ENCODE data around the gene DARS1. TPM values are rescaled to one million over a fixed set of nuclear protein-coding genes. Genes with fewer than 3 reads are reported as not detected.
A peak's percentile ranks its signal among the peaks of the same experiment; 100 is the strongest.

Gene DARS1
- 56.7 and 78.6 TPM in 2 replicates for total RNA-seq (2014; rRNA removed)
- percentile 85 among the genes with signal in this experiment for Bru-seq, nascent RNA
- BruChase-seq, experiment 1, labeled RNA remaining after a 6-hour chase: percentile 75 among the genes with signal in this experiment
- percentile 77 among the genes with signal in this experiment for BruChase-seq, experiment 2, labeled RNA remaining after a 2-hour chase
- long read RNA-seq, transcript DARS-201 (16 exons, 2,361 nt): major isoform, 151 of 169 reads
- long read RNA-seq, partial matches to known transcripts: 3 of 169 reads
- long read RNA-seq, other reads (novel, unspliced or antisense): 15 of 169 reads

GRCh38 chr2:135985018-135985825 is at the start of gene DARS1:
Gene DARS1, minus strand, starts transcription at chr2:135985626. Its CDS starts 158 bp downstream, at chr2:135985468.
- Histone ChIP-seq H3K79me2 (ENCODE audit: low read length) (peaks cover 44% of the 10 kb centered on the region), H3F3A (ENCODE audit: low read length, unreplicated experiment) (no peaks in the 10 kb centered on the region), H3K4me1 (ENCODE audit: insufficient read depth, low read length) (peaks cover 19% of the 10 kb centered on the region), H3K27me3 (ENCODE audit: low read length) (no peaks in the 10 kb centered on the region), H4K20me1 (ENCODE audit: low read length) (no peaks in the 10 kb centered on the region), H3K4me2 (ENCODE audit: low read length) (peak within 1 kb of the TSS; percentile 97), H3K9me3 (ENCODE audit: low read length) (no peaks in the 10 kb centered on the region), H2AFZ (ENCODE audit: low read length) (peak within 1 kb of the TSS; percentile 97), H3K9me2 (replicated peaks; ENCODE audit: low read length) (no peaks in the 10 kb centered on the region), H3K4me3 (ENCODE audit: low read length) (peak within 1 kb of the TSS; percentile 89), H3K27ac (ENCODE audit: low read length) (peak within 1 kb of the TSS; percentile 95), H3K36me3 (ENCODE audit: low read depth, low read length) (peaks cover 12% of the 10 kb centered on the region), H3K9ac (ENCODE audit: low read length) (peak within 1 kb of the TSS; percentile 100)
- DNase-seq (peak; percentile 92), ATAC-seq (peak; percentile 92)
- TF ChIP-seq EZH2phosphoT487 (IDR thresholded peaks at IDR 0.05; ENCODE audit: borderline replicate concordance, low read length) (no peak), EZH2 (IDR thresholded peaks at IDR 0.05; ENCODE audit: low read length, unreplicated experiment) (no peak)
- TF ChIP-seq, protein P1, sequence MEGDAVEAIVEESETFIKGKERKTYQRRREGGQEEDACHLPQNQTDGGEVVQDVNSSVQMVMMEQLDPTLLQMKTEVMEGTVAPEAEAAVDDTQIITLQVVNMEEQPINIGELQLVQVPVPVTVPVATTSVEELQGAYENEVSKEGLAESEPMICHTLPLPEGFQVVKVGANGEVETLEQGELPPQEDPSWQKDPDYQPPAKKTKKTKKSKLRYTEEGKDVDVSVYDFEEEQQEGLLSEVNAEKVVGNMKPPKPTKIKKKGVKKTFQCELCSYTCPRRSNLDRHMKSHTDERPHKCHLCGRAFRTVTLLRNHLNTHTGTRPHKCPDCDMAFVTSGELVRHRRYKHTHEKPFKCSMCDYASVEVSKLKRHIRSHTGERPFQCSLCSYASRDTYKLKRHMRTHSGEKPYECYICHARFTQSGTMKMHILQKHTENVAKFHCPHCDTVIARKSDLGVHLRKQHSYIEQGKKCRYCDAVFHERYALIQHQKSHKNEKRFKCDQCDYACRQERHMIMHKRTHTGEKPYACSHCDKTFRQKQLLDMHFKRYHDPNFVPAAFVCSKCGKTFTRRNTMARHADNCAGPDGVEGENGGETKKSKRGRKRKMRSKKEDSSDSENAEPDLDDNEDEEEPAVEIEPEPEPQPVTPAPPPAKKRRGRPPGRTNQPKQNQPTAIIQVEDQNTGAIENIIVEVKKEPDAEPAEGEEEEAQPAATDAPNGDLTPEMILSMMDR (conservative IDR thresholded peaks at IDR 0.05; ENCODE audit: low read depth, low read length): no peak
- CTCF ChIA-PET: no interaction called here
- intact Hi-C loops (cut with micrococcal nuclease): loop anchor here (1.0 to 5.0 kb wide), 2 partner anchors 36 to 68 kb away; no protein-coding TSS in a partner anchor
- BruUV-seq (replicated peaks): TSS peak; percentile 68
- POLR2A ChIA-PET (ENCODE audit: unreplicated experiment): interaction anchor here (0.6 kb wide), 1 partner anchor 31 kb away, joined by 3 read pairs; no protein-coding TSS in a partner anchor

- H3K4me3 ChIP-seq (ENCODE audit: low read length): no peak overlapping the region
- no peaks in the 10 kb centered on the region for H3F3A ChIP-seq (ENCODE audit: low read length, unreplicated experiment)
- intact Hi-C loops (cut with micrococcal nuclease): no loop called here
- no peaks in the 10 kb centered on the region for H4K20me1 ChIP-seq (ENCODE audit: low read length)
- no peak overlapping the region for H3K4me2 ChIP-seq (ENCODE audit: low read length)
- TF ChIP-seq, protein P1 (conservative IDR thresholded peaks at IDR 0.05; ENCODE audit: low read depth, low read length): no peak
- no peak for TF ChIP-seq EZH2phosphoT487 (IDR thresholded peaks at IDR 0.05; ENCODE audit: borderline replicate concordance, low read length)
- no peak for TF ChIP-seq EZH2 (IDR thresholded peaks at IDR 0.05; ENCODE audit: low read length, unreplicated experiment)
- no peak overlapping the region for H2AFZ ChIP-seq (ENCODE audit: low read length)
- no peak for DNase-seq
- BruUV-seq (replicated peaks): no TSS peak
- H3K27ac ChIP-seq (ENCODE audit: low read length): no peak overlapping the region
- H3K79me2 ChIP-seq (ENCODE audit: low read length): no peaks in the 10 kb centered on the region
- H3K36me3 ChIP-seq (ENCODE audit: low read depth, low read length): no peaks in the 10 kb centered on the region
- no peaks in the 10 kb centered on the region for H3K9me2 ChIP-seq (replicated peaks; ENCODE audit: low read length)
- H3K4me1 ChIP-seq (ENCODE audit: insufficient read depth, low read length): no peaks in the 10 kb centered on the region
- ATAC-seq: no peak
- ChIA-PET CTCF (no interaction called here), POLR2A (ENCODE audit: unreplicated experiment) (no interaction called here)
- H3K9me3 ChIP-seq (ENCODE audit: low read length): no peaks in the 10 kb centered on the region
- H3K27me3 ChIP-seq (ENCODE audit: low read length): peaks cover 72% of the 10 kb centered on the region
- no peak overlapping the region for H3K9ac ChIP-seq (ENCODE audit: low read length)
These were observed 49.2 kb upstream of the DARS1 start for GRCh38 chr2:136034629-136035028.

Data from PC-3 (cell line).